ENCODE data around the gene RTRAF. TPM values are rescaled to one million over a fixed set of nuclear protein-coding genes. Genes with fewer than 3 reads are reported as not detected.

Gene RTRAF
- total RNA-seq, 4 donors from 2014 or later, result 68.6 to 91.2 (median 78.4) TPM

DNA sequence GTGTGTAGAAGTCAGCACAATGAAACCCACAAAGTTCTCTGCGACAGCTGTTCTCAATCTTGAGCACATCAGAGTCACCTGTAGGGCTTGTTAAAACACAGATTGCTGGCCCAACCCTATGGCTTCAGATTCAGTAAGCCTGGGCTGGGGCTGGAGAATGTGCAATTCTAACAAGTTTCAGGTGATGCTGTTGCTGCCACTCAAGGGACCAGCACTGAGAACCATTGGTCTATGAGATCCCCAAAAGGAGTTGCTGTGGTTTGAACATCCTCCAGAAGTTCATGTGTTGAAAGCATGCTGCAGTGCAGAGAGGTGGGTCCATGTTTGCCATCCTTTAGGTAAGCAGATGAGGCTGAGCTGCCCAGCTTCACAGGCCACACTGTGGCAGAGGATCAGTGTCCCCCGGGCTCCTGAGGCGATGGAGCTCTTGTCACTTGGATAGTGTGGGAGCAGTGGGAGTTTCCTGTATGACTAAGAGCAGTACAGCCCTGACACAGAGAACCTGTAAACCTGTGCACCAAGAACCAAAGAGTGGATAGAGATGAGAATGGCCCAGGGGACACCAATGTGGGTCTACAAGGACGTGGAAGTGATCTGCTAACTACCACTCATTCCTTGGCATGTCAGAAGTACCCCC lies 8.0 kb upstream of the RTRAF start:
- H3K36me3 ChIP-seq, result no peaks in the 10 kb centered on the region
- no peak overlapping the region for H3K27ac ChIP-seq
- in situ Hi-C loops (cut with MboI; ENCODE audit: low sequenced_read_pairs in 4 of 4), result loop anchor here in 3 of 4 donors (25.0 kb wide), 1 partner anchor 694 kb away; no protein-coding TSS in a partner anchor
- no peak overlapping the region for H3K4me3 ChIP-seq
- no peak for TF ChIP-seq POLR2A (IDR thresholded peaks at IDR 0.05)
- TF ChIP-seq, protein P1, sequence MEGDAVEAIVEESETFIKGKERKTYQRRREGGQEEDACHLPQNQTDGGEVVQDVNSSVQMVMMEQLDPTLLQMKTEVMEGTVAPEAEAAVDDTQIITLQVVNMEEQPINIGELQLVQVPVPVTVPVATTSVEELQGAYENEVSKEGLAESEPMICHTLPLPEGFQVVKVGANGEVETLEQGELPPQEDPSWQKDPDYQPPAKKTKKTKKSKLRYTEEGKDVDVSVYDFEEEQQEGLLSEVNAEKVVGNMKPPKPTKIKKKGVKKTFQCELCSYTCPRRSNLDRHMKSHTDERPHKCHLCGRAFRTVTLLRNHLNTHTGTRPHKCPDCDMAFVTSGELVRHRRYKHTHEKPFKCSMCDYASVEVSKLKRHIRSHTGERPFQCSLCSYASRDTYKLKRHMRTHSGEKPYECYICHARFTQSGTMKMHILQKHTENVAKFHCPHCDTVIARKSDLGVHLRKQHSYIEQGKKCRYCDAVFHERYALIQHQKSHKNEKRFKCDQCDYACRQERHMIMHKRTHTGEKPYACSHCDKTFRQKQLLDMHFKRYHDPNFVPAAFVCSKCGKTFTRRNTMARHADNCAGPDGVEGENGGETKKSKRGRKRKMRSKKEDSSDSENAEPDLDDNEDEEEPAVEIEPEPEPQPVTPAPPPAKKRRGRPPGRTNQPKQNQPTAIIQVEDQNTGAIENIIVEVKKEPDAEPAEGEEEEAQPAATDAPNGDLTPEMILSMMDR (IDR thresholded peaks at IDR 0.05 in 4 of 5, conservative IDR thresholded peaks at IDR 0.05 in 1 of 5), result no peak
- H3K27me3 ChIP-seq, result no peaks in the 10 kb centered on the region
- intact Hi-C loops (cut with DNase I; ENCODE audit: low total_unique reads), result loop anchor here (10.0 kb wide), 1 partner anchor 573 kb away; the partner anchor contains the start of genes GPR137C and TXNDC16
- H3K9me3 ChIP-seq, result no peaks in the 10 kb centered on the region
- DNase-seq (no peak), ATAC-seq (no peak)
- peaks cover 0 to 5% of the 10 kb centered on the region in 2 donors for H3K4me1 ChIP-seq

DNA sequence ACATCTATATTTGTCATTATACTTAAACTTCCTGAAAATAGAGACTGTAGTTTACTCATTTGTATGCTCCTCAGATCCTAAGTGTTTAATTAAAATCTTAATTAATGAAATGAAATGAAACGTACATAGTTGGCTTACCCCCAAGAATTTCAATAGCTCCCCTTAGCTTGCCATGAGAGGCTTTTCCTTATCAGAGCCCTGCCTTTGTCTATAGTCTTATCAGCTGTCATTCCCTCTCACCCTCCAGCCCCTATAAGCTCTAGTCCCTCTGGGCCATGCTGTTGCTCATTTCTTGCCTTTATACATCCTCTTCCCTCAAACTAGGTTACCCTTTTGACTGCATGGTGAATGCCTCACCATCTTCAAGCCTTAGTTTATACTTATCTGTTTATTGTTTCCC lies 1.1 kb upstream of the RTRAF start:
- DNase-seq (no peak), ATAC-seq (no peak)
- TF ChIP-seq, protein P1 (IDR thresholded peaks at IDR 0.05 in 4 of 5, conservative IDR thresholded peaks at IDR 0.05 in 1 of 5), result no peak
- no peak for TF ChIP-seq POLR2A (IDR thresholded peaks at IDR 0.05)
- H3K27ac ChIP-seq, result peak overlapping the region in 3 of 4 donors; percentile 94 to 96 (median 94)
- peaks cover 22% of the 10 kb centered on the region in 2 donors for H3K4me1 ChIP-seq
- intact Hi-C loops (cut with DNase I; ENCODE audit: low total_unique reads) (loop anchor here (5.0 to 10.0 kb wide), 2 partner anchors 567 to 706 kb away; partner anchors contain the start of genes GPR137C and TXNDC16), in situ Hi-C loops (cut with MboI; ENCODE audit: low sequenced_read_pairs in 4 of 4) (loop anchor here in 3 of 4 donors (25.0 kb wide), 1 partner anchor 701 kb away; no protein-coding TSS in a partner anchor)
- no peaks in the 10 kb centered on the region for H3K27me3 ChIP-seq
- H3K9me3 ChIP-seq, result no peaks in the 10 kb centered on the region
- H3K4me3 ChIP-seq, result peak overlapping the region in 1 of 4 donors; percentile 100
- peaks cover 0 to 23% of the 10 kb centered on the region in 2 donors for H3K36me3 ChIP-seq

DNA sequence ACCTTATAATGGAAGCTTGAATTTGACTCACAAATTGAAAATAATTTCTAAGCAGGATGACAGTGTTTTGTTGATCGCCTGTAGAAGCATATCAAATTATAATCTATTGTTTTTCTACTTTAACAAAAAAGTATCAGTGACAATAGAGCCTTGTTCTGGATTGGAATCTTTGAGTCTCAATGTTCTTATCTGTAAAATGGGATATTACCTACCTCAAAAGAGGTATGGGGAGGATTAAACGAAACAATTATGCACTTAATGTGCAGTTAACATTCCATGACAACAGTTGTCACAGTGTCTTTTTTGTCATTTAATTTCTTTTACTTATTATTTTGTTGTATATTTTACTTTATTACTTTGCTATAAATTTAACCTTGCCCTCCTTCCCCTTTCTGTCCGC lies 1.1 kb downstream of the RTRAF start:
- peaks cover 0 to 34% of the 10 kb centered on the region in 2 donors for H3K36me3 ChIP-seq
- H3K27ac ChIP-seq, result peak overlapping the region; percentile 93 to 96 (median 94)
- no peaks in the 10 kb centered on the region for H3K27me3 ChIP-seq
- intact Hi-C loops (cut with DNase I; ENCODE audit: low total_unique reads) (no loop called here), in situ Hi-C loops (cut with MboI; ENCODE audit: low sequenced_read_pairs in 4 of 4) (loop anchor here (10.0 to 25.0 kb wide), 2 partner anchors 144 to 703 kb away; no protein-coding TSS in a partner anchor)
- H3K4me3 ChIP-seq, result peak overlapping the region; percentile 89 to 100 (median 98)
- peaks cover 26 to 27% of the 10 kb centered on the region in 2 donors for H3K4me1 ChIP-seq
- DNase-seq (no peak), ATAC-seq (no peak)
- no peaks in the 10 kb centered on the region for H3K9me3 ChIP-seq
- TF ChIP-seq, protein P1 (IDR thresholded peaks at IDR 0.05 in 4 of 5, conservative IDR thresholded peaks at IDR 0.05 in 1 of 5), result no peak
- TF ChIP-seq POLR2A (IDR thresholded peaks at IDR 0.05), result no peak

DNA sequence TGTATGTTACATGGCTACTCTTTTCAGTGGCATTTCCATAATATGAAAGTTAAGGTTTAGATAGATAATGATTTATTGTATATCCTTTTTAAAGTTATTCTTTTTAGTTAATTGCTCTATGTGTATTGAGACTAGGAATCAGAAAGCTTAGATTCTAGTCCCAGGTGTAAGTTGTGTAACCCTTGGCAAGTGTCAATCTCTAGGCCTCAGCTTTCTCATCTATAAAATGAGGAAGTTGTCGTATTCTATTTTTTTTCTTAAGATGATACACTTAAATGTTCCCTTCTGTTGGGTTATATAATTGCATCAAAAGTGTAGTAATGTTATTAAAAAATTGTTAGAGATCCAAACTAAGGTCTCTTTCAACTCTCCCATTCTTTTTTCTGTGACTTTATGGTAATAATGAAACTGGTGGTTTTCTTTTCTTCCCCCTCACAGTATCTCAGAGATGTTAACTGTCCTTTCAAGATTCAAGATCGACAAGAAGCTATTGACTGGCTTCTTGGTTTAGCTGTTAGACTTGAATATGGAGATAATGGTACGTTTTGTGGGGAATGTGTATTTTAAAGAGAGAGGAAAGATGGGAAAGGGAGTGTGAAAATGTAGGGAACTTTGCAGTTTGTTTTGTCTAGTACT lies 4.1 kb downstream of the RTRAF start:
- Histone ChIP-seq H3K4me1 (peaks cover 24 to 28% of the 10 kb centered on the region in 2 donors), H3K4me3 (no peak overlapping the region), H3K36me3 (peaks cover 3 to 50% of the 10 kb centered on the region in 2 donors), H3K27ac (no peak overlapping the region), H3K9me3 (no peaks in the 10 kb centered on the region), H3K27me3 (no peaks in the 10 kb centered on the region)
- DNase-seq (no peak), ATAC-seq (no peak)
- intact Hi-C loops (cut with DNase I; ENCODE audit: low total_unique reads), result no loop called here
- TF ChIP-seq, protein P1 (IDR thresholded peaks at IDR 0.05 in 4 of 5, conservative IDR thresholded peaks at IDR 0.05 in 1 of 5), result no peak
- TF ChIP-seq POLR2A (IDR thresholded peaks at IDR 0.05), result no peak
- in situ Hi-C loops (cut with MboI; ENCODE audit: low sequenced_read_pairs in 4 of 4), result loop anchor here (10.0 to 25.0 kb wide), 2 partner anchors 141 to 706 kb away; no protein-coding TSS in a partner anchor

All from gastrocnemius medialis (tissue), 4 donors.